Endothelial cell of umbilical vein (primary cell): ENCODE results near the gene RALGAPA1.

ENCODE experiments used
- POLR2A ChIP-seq: IDR thresholded peaks from 2 replicates; pipeline ENCODE4 v1.6.1; 2012; ENCODE audit warnings: low read depth, mild to moderate bottlenecking, control low read depth, low read length
- POLR2AphosphoS5 ChIP-seq: IDR thresholded peaks from 2 replicates; pipeline ENCODE4 v1.6.1; 2012; ENCODE audit warnings: low read depth, mild to moderate bottlenecking, control low read depth, low read length, moderate library complexity; ENCODE audit not compliant: insufficient read depth
- TF ChIP-seq, protein P1 (sequence below), 2 donors: IDR thresholded peaks; 1 replicate in 1 of 2; 2 replicates in 1 of 2; pipeline ENCODE4 v1.5.1; 2011; ENCODE audit warnings: low read length in 2 of 2, mild to moderate bottlenecking in 2 of 2, moderate library complexity in 2 of 2, control low read depth in 1 of 2, inconsistent platforms in 1 of 2, low read depth in 1 of 2; ENCODE audit not compliant: insufficient read depth in 1 of 2; ENCODE audit errors: extremely low read depth in 1 of 2

DNA sequence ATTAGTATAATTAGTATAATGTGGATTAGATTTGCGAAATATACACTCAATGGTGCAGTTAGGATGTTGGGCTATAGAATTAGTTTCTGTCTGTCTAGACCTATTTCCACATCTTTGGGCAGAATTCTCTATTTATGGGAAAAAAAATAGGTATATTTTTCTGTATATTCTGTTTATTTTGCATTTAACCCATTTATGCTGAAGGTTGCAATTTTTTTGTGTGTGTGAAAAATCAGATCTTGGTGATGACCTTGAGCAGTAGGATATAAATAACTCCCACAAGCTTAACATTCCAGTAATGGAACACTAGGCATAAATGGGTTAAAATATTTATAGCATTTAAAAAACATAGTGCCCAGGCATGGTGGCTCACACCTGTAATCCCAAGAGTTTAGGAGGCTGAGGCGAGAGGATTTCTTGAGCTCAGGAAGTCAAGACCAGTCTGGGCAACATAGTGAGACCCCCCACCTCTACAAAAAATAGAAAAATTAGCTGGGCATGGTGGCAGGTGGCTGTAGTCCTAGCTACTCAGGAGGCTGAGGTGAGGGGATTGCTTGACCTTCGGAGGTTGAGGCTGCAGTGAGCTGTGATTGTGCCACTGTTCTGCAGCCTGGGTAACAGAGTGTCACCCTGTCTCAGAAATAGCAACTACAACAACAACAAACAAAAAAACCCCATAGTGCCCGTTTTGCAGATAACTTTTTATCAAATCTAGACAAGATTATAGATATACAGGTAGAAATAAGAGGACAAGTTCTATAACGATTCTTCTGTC is 26.3 kb upstream of the RALGAPA1 start:
- TF ChIP-seq POLR2A (no peak), POLR2AphosphoS5 (no peak)
- TF ChIP-seq, protein P1, sequence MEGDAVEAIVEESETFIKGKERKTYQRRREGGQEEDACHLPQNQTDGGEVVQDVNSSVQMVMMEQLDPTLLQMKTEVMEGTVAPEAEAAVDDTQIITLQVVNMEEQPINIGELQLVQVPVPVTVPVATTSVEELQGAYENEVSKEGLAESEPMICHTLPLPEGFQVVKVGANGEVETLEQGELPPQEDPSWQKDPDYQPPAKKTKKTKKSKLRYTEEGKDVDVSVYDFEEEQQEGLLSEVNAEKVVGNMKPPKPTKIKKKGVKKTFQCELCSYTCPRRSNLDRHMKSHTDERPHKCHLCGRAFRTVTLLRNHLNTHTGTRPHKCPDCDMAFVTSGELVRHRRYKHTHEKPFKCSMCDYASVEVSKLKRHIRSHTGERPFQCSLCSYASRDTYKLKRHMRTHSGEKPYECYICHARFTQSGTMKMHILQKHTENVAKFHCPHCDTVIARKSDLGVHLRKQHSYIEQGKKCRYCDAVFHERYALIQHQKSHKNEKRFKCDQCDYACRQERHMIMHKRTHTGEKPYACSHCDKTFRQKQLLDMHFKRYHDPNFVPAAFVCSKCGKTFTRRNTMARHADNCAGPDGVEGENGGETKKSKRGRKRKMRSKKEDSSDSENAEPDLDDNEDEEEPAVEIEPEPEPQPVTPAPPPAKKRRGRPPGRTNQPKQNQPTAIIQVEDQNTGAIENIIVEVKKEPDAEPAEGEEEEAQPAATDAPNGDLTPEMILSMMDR (IDR thresholded peaks at IDR 0.05; ENCODE audit: extremely low read depth in 1 of 2, insufficient read depth in 1 of 2, low read depth in 1 of 2, low read length in 2 of 2): no peak
